Brain pericyte (primary cell): Measurements from ENCODE around the gene DNAH1.

Source experiments
- DNase-seq: peaks from one replicate; pipeline ENCODE4 v3.0.0-alpha.2; 2012; ENCODE audit warnings: low read depth, low spot score

Gene DNAH1

DNA sequence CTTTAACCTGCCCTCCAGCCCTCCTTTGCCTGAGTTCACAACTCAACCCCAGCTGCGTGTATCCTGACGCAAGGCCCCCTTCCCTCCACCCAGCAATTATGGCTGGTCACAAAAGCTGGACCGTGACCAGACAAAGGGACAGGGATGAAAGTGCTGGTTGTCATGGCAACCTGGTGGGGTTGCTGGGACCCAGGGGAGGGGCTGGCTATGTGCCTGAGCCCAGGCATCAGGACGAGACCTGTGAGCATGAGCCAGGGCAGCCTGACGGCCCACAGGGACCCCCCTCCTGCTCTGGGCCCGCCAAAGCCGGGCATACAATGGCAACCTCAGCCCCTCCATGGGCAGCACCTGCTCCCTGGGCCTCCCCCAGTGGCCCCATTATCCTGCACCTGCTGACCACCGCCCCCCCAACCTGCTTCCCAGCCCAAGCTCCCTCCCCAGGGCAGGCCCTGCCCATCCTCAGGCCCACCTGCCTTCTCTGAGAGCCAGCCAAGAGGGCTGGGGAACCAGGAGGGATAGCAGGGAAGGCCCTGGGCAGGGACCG, 4.5 kb upstream of the DNAH1 start:
- no peak for DNase-seq

DNA sequence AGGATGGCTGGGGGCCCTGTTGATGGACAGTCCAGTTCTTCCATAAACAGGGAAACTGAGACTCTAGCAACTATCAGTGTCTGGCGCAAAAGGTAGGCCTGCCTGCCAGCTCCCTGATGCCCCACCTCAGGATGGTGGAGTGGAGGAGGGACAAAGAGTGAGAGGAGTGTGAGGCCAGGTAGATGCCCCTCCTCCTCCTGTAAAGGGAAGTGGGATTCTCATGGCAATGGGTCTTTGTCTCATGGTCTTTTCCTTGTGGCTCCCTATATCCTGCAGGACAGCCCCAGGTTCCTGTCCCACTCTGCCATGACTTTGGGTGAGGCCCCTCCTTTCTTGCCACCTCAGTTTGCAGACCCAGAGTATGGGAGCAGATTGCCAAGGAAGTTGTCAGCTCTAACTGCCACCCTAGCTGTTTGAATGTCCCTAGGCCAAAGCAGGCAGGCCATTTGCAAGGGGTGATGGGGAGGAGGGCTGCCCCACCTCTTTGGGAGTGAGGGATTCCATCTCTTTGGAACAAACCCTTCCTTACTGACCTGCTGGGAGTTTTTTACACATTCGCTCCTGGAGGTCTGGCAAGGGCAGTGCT, 2.8 kb upstream of the DNAH1 start:
- no peak for DNase-seq

DNA sequence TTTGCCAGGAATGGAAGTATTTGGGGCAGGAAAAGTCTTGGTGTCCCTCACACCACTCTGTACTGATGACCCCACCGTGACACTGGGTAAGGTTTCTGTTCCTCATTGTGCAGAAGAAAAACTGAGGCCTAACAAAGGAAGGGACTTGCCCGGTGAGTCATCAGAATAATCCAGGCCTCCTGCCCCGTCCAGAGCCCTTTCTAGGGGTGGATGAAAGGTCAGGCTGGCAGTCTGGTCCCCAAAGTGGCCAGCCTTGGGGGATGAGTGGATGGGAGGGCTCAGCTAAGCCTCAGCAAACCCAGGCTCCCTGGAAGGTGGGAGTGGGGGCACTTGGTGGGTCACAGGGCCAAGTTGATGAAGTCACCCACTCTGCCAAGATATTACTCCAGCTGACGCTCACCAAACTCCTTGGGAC, 2.3 kb upstream of the DNAH1 start:
- DNase-seq: no peak

DNA sequence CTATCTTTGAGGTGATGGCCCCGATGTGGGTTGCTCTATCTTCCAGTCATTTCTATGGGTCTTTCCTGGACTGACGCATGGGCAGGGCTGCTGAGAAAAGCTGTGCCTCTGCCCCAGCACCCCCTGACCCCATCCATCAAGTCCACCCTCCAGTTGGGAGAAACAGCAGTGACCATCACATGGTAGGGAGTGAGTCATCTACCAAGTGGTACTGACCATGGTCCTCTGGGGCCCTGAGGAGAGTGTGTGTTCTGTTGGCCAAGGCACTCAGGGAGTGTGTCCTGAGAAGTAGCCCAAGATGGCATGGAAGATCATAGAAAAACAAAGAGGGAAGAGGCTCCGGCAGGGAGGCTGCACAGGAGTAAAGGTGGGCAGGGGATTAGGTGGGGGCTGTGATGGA, 1.6 kb upstream of the DNAH1 start:
- no peak for DNase-seq

DNA sequence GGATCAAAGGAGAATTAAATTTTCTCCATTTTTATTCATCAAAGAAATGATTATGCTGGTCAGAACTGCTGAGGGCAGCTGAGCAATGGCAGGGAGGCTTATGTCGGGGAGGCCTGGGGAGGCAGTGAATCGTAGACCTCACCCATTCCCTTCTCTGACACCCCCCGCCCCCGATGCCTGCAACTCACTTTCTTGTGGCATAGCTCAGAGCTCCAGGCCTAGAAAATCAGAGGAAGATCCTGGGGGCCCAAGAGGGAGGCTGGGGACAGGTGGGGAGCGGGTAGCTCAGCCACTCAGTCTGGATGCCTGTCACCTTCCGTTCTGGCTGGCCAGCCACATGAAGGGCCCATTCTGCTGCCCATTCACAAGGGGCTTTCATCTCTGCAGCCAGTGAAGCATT, 1.1 kb upstream of the DNAH1 start:
- DNase-seq: no peak

DNA sequence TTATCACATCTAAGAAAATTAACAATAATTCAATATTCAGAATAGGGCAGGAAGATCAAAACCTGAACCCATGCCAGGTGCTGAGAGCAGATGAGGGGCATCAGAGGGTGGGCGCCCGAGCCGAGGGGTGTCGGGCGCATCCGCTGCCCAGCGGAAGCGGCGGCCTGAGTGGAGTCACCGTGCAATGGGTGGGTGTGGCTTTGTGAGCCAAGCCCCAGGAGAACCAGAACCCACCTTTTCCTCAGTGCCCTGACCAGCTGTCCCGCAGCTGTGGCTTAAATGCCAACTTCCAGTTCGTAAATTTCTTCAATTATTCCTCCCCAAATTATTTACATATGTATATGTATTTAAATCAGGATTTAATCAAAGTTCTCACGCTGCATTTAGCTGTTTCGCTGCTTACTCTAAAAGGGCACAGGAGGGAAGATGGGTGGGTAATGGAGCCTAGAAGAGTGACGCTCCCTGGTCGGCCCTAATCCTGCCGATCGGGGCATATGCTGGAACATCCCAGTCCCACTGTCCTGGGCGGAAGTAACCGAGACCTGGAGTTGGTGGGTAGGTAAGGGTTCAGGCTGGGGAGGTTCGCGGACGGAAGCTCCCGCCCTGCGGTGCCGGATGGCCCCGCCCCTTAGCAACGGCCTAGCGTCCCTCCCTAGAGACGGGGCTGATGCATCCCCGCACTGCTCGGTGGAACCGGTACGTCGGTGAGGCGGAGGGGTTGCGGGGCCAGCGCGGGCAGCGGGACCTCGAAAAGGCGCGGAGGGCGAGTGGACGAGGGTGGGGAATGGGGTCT, 1.3 kb downstream of the DNAH1 start:
- DNase-seq: no peak

DNA sequence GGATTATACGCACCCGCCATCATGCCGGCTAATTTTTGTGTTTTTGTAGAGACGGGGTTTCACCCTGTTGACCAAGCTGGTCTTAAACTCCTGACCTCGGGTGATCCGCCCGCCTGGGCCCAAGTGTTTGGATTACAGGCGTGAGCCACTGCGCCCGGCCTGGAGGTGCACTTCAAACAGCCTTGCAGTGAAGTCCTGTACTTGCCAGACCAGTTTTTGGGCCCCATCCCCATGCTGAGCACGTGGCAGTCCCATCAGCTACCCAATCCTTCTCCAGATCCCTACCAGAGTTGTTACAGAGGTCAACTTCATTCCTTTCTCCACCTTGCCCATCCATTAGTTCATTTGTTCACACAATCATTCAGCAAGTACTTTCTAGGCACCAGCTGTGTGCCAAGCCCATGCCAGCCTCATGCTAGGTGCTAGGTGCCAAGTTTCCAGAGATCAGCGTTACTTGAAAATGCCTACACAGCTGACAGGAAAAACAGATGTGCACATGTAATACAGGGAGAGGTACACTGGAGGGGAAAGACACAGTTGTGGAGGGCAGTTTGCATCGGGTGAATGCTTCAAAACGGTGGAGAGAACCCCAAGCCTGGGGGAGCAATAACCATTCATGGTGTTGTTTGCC, 2.2 kb downstream of the DNAH1 start:
- DNase-seq: no peak

DNA sequence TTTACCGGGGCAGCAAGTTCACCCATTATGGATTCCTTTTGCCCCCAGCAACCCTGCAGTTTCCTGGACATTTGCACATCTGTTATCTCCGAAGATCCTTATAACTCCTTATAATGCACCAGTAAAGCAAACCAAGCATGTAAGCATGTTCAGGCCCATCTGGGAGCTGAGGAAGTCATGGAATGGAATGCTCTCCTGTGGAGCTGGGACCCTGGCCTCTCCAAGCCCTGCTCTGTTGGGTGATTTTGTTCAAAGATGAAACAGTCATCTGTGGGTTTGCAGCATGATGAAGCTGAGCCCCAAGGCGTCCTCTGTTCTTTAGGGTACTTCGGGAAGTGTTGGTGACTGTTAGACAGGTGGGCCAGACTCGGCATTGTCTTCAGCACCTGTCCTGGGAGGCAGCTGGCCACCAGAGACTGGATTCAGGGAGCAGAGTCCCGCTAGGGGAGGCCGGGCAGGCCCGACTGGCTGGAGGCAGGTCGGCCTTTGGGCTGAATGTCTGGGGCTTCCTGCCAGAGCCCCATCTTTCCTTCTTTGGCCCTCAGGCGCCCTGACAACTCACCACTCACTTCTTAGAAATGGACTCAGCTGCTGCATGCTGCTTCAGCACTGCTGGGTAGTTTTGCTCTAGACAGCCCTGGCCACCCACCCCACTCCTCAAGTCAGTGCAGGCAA, 3.9 kb downstream of the DNAH1 start:
- DNase-seq: no peak

DNA sequence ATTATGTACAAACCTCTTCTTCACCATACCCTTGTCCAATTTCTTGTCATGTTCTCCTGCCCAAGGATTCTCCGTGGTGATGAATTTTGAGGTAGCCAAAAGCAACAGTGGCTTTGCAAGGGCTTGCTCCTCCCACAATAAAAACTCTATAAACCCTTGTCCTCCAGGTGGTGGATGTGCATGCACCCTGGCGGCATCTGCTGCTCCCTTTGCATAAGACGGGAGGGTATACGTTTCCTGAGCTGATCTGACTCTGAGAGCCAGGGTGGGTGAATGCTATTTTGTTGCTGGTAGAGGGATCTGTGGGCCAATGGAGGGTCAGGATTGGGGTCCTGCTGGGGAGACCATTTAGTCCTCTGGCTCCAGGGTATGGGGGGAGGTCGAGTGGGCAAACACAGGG, 5.4 kb downstream of the DNAH1 start:
- no peak for DNase-seq

DNA sequence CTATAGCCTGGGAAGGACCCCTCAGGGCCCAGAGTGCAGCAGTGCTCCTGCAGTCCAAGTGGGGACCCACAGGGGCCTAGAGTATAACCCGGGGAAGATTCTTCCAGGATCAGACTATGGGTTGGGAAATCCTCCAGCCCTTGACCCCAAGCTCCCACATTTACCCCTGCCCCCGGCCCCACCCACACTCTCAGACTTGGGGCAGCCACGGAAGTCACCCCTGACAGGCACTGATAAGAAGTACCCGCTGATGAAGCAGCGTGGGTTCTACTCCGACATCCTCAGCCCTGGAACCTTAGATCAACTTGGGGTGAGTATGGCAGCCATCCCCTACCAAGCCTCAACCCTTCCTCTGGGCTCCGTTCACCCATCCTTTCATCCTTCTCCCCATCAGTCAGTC, 6.3 kb downstream of the DNAH1 start:
- DNase-seq: no peak

DNA sequence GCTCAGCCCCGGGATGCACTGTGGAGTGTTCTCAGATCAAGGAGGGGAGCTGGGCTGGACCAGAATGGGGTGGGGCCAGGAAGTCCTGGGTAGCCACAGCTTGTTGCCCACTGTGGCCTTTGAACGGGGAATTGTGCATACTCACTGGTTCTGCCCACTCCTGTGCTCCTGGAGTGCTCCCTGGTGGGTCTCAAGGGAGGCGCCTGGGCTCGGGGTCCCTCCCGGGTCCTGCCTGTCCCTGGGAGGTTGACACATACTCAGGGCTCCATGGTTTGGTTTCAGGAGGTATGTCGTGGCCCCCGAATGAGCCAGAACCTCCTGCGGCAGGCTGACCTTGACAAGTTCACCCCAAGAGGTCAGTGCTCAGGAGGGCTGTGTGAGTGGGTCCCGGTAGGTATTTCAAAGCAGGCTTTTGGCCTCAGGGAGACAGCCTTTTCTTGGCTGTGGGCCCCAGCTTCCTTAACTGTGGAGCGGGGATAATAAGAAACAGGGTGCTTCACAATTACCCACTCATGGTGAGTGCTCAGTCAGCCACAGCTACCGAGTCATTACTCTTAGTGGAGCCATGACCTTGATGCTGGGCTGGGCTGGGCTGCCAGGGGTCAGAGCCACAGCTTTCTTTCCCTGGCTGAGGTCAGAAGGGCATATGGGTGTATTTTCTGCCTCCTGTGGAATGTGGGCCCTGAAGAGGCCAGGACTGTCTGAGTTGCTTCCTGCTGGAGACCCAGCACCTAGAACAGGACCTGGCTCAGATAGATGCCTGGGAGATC, 7.6 kb downstream of the DNAH1 start:
- DNase-seq: no peak

DNA sequence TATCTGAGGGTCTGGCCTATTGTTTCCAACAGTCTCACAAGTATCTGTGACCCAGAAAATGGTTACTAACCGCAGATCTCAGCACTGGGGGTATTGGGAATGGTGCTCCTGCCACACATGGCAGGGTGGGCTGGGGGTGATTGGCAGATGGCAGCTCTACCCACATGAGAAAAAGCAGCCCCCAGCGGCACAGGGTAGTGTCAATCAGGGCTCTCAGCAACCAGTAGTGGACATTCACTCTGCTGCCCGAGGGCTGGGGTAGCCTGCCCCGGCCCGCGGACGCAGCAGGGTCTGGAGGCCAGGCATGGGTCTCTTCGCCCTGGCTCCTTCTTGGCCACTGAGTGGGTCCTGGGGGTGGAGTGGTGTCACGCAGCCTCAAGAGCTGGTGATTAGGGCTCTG, 8.6 kb downstream of the DNAH1 start:
- no peak for DNase-seq

DNA sequence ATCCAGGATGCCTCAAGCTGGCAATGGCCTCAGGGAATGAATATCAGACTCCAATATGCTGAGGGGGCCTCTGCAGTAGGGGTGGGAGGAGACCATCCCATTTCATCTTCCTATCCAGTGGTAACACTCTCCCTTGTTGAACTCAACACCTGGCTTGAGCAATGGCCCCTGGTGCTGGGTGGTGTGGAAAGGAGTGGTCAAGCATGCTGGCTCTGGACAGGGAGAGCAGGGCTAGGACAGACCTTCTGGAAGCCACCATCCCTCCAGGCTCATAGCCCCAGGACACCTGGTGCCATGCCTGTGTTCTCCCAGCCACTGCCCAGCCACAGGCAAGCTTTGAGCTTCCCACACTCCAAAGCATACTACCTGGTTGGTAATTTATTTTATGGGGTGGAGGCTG, 9.6 kb downstream of the DNAH1 start:
- no peak for DNase-seq

DNA sequence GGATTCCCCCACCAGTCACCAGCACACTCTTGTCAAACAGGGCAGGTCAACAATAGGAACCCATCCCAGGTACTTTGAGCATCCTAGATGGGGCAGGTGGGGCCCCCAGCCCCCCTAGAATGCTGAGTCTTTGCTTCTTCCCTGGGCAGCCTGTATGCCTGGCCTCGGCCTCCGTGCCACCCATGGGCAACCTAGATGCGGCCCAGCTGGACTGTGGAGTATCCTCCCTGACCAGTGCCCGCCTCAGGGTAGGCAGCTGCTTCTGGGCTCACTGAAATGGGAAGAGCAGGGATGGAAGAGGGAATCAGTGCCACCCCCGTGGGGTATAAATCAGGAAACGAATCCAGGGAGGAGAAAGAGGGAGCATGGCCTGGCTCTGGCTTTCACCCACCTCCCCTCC, 10.9 kb downstream of the DNAH1 start:
- no peak for DNase-seq

DNA sequence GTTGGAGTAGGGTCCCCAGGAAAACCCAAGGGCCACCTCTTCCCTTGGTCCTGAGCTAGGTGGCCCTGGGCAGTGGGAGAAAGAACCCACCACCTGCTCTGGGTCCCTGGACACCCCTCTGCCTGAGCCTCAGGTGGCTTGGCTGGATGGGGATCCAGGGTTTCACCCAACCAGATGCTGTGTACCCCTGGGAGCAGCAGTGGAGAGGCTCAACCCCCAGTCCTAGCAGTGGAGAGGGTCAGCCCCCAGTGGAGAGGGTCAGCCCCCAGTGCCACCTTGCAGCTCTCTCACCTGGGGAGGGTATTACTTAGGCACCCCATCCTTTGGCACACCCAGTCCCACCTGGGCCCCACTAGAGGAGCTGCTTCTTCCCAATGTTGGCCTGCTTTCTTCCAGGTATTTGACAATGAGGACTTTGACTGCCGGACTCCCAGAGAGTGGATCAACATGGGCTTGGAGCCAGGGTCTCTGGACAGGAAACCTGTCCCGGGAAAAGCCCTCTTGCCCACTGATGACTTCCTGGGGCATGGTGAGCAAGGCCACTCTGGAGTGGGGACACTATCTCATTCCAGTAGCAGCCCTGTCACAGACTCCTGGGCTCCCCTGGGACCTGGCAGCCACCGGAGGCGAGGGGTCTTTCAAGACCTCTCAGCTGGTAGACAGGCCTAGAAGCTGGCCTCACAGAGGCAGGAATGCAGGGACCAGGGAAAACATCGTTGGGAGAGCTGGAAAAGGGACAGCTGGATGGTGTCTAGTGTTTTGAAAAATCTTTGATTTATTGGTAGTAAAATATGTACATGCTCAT, 11.6 kb downstream of the DNAH1 start:
- DNase-seq: no peak

DNA sequence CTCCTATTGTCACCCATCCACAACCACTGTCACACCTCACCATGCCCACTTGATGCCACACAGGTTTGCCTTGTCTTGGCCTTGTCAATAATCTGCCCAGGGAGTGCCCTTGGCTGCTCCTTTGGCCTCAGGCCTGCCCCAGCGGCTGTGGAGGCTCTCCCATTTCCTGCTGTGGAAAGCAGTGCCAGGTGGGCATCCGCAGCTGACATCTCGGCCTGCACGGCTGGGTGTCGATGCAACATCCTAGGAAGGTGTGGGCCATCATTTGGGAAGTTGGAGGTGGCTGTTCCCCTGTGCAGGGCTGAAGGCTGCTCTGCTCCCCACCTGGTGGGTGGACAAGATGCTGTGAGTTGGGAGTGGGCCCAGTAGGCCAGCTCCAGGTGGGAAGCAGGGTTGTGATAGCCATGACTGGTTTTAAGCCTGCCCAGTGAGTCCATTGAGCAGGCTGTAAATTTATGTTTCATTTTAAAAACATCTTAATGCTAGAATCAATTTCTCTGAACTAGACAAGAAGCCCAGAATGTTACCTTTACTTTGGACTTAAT, 12.5 kb downstream of the DNAH1 start:
- DNase-seq: no peak

DNA sequence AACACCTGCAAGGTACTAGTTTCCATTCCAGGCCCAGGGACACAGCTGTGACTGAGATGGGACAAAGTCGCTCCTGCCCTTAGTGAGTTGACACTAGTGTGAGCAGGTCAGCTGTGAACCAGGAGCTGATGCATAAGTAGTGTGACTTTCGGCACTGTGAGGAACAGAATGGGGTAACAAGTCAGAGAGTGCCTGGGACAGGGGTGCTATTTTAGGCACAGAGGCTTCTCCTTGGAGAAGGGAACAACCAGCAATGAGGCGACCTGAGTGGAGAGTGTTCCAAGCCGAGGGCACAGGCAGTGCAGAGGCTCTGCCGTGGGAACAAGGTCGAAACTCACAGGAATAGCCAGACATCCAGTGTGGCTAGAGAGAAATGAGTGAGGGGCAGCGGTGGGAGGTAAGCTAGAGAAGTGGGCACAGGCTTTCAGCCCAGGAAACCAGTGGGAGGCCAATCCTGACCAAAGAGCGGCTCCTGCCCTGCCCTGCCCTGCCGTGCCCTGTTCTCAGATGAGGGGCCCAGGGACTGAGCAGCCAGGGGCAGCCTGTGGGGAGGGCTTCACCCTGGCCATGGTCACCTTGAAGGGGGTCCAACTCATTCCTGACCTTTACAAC, 14.2 kb downstream of the DNAH1 start:
- no peak for DNase-seq

DNA sequence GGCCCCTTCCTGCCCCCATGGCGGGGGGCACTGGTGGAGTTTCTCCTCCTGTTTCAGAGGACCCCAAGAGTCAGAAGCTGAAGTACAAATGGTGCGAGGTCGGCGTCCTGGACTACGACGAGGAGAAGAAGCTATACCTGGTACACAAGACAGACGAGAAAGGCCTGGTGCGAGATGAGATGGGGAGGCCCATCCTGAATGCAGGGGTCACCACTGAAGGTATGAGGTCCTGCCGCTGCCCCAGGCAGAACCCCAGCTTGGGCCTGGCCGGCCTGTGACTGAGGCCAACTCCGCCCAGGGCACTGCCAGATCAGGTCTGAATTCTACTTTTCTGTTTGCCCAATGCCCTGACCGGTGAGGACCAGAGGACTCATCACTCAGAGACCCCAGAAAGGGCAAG, 15.0 kb downstream of the DNAH1 start:
- DNase-seq: no peak

DNA sequence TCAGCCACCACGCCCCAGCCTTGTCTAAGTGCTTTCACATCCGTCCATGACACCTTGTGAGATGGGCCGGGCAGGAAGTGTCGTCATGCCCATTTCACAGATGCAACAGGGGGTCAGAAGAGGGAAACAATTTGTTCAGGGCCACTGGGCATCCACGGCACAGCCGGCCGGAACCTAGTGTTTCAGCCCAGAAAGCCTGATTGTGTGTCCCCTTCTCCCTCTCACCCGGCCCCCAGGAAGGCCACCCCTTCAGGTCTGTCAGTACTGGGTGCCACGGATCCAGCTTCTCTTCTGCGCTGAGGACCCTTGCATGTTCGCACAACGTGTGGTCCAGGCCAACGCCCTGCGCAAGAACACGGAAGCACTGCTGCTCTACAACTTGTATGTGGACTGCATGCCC, 15.8 kb downstream of the DNAH1 start:
- no peak for DNase-seq
